GM12878 (cell line): Measurements from ENCODE around the gene C1orf115. TPM values are rescaled to one million over a fixed set of nuclear protein-coding genes. Genes with fewer than 3 reads are reported as not detected.

ENCODE experiments used
- ATAC-seq: fragments of 200-7000 bp; cut with Tn5 transposase; 3 replicates; pipeline ENCODE4 v1.9.1; 2020; ENCODE audit warnings: mild to moderate bottlenecking, moderate library complexity
- BruUV-seq: library from RNA; stranded (reverse); fragments of 400-500 nt; replicated peaks from 2 replicates; lab custom pipeline; 2021; lab: Mats Ljungman, UMichigan
- CTCF ChIA-PET: fragments of 300-600 bp; sonication (Branson Sonifier 250); formaldehyde crosslinking; extraction: SDS; loops from one replicate; lab custom pipeline; 2021; ENCODE audit warnings: inconsistent platforms; lab: Yijun Ruan, JAX
- POLR2A ChIA-PET: fragments of 350-600 bp; formaldehyde crosslinking; extraction: SDS; loops from one replicate; lab custom pipeline; 2021; ENCODE audit warnings: inconsistent platforms; lab: Charles Lee
- RAD21 ChIA-PET: fragments of 300-600 bp; sonication (Branson Sonifier 250); formaldehyde crosslinking; loops from one replicate; lab custom pipeline; 2023; ENCODE audit warnings: antibody characterized with exemption; ENCODE audit not compliant: unreplicated experiment; lab: Charles Lee
- SMC1A ChIA-PET: fragments of 300-600 bp; sonication (Branson Sonifier 250); formaldehyde crosslinking; loops from one replicate; lab custom pipeline; 2023; ENCODE audit not compliant: unreplicated experiment, uncharacterized antibody; lab: Charles Lee
- DNase-seq: peaks from one replicate; pipeline ENCODE4 v3.0.0-alpha.2; 2011; ENCODE audit warnings: low read depth, low spot score
- FAIRE-seq: peaks from 3 replicates; lab custom pipeline; 2011; peaks lifted over from hg19 to GRCh38; lab: Jason Lieb, UNC
- H2AFZ ChIP-seq: 2 replicates; pipeline ENCODE4 v1.6.0; 2011; ENCODE audit warnings: low read depth, low read length, control low read depth; ENCODE audit not compliant: control insufficient read depth
- H3K27ac ChIP-seq: 2 replicates; pipeline ENCODE4 v1.5.1; 2011; ENCODE audit warnings: control low read depth; ENCODE audit not compliant: control insufficient read depth, insufficient read depth
- H3K27me3 ChIP-seq, 2 experiments: replicated peaks in 1 of 2; 2 replicates each; pipeline versions ENCODE4 v1.6.0 to v1.6.1; 2011; ENCODE audit warnings: low read length in 1 of 2; ENCODE audit not compliant: control insufficient read depth in 2 of 2, insufficient read depth in 2 of 2
- H3K36me3 ChIP-seq, 2 experiments: 2 replicates each; pipeline ENCODE4 v1.5.1; 2011; ENCODE audit warnings: low read length in 1 of 2; ENCODE audit not compliant: control insufficient read depth in 2 of 2, insufficient read depth in 2 of 2
- H3K4me1 ChIP-seq: 2 replicates; pipeline ENCODE4 v1.6.1; 2011; ENCODE audit warnings: mild to moderate bottlenecking, low read length, moderate library complexity, mixed read lengths; ENCODE audit not compliant: control insufficient read depth, insufficient read depth
- H3K4me2 ChIP-seq: 2 replicates; pipeline ENCODE4 v1.6.0; 2011; ENCODE audit warnings: control low read depth; ENCODE audit not compliant: control insufficient read depth, insufficient read depth
- H3K4me3 ChIP-seq: fragments of 200-600 bp; sonication (generic); 2 replicates; pipeline ENCODE4 v1.5.1; 2016
- H3K79me2 ChIP-seq: 2 replicates; pipeline ENCODE4 v1.6.0; 2011; ENCODE audit warnings: low read length; ENCODE audit not compliant: control insufficient read depth, insufficient read depth
- H3K9ac ChIP-seq: 2 replicates; pipeline ENCODE4 v1.8.0; 2011; ENCODE audit warnings: low read length, control low read depth, mixed read lengths; ENCODE audit not compliant: control insufficient read depth, insufficient read depth
- H3K9me3 ChIP-seq: replicated peaks from 3 replicates; pipeline ENCODE4 v1.5.1; 2011; ENCODE audit warnings: mild to moderate bottlenecking, low read length; ENCODE audit not compliant: control insufficient read depth, insufficient read depth
- H4K20me1 ChIP-seq: 2 replicates; pipeline ENCODE4 v1.6.0; 2011; ENCODE audit not compliant: control insufficient read depth, insufficient read depth
- CEBPZ ChIP-seq: fragments of 150-350 bp; IDR thresholded peaks from 2 replicates; pipeline ENCODE4 v1.6.1; 2016; ENCODE audit warnings: low read depth, low read length
- CREB1 ChIP-seq: IDR thresholded peaks from 2 replicates; pipeline ENCODE4 v1.6.1; 2012; ENCODE audit warnings: low read depth, mild to moderate bottlenecking, inconsistent platforms
- MEF2A ChIP-seq: IDR thresholded peaks from 2 replicates; pipeline ENCODE4 v1.6.1; 2011; ENCODE audit warnings: low read depth, mild to moderate bottlenecking, low read length, moderate library complexity; ENCODE audit not compliant: insufficient read depth
- MTA2 ChIP-seq: fragments of 450-650 bp; IDR thresholded peaks from 2 replicates; pipeline ENCODE4 v1.6.1; 2016; ENCODE audit warnings: low read depth, mild to moderate bottlenecking, moderate library complexity
- NBN ChIP-seq: fragments of 450-650 bp; IDR thresholded peaks from 2 replicates; pipeline ENCODE4 v1.6.1; 2016
- NFXL1 ChIP-seq: fragments of 450-650 bp; IDR thresholded peaks from 2 replicates; pipeline ENCODE4 v1.6.1; 2017; ENCODE audit warnings: antibody characterized with exemption, mild to moderate bottlenecking, borderline replicate concordance
- NR2C1 ChIP-seq: fragments of 450-650 bp; IDR thresholded peaks from 2 replicates; pipeline ENCODE4 v1.6.1; 2017; ENCODE audit warnings: antibody characterized with exemption, mild to moderate bottlenecking, moderate library complexity
- NR2F1 ChIP-seq: fragments of 450-650 bp; conservative IDR thresholded peaks from 2 replicates; pipeline ENCODE4 v1.6.1; 2017; ENCODE audit warnings: mild to moderate bottlenecking
- PBX3 ChIP-seq: IDR thresholded peaks from 2 replicates; pipeline ENCODE4 v1.6.1; 2011; ENCODE audit warnings: mild to moderate bottlenecking, low read depth, low read length, moderate library complexity; ENCODE audit not compliant: insufficient replicate concordance
- POLR2AphosphoS5 ChIP-seq: IDR thresholded peaks from 2 replicates; pipeline ENCODE4 v1.6.1; 2011; ENCODE audit warnings: mild to moderate bottlenecking, low read length, inconsistent platforms
- SIN3A ChIP-seq: IDR thresholded peaks from 2 replicates; pipeline ENCODE4 v1.6.1; 2012; ENCODE audit warnings: low read depth, low read length, improper control_type of control experiment
- SRF ChIP-seq, 2 experiments: IDR thresholded peaks; 2 replicates each; pipeline ENCODE4 v1.6.1; 2011; ENCODE audit warnings: low read depth in 2 of 2, low read length in 2 of 2, mild to moderate bottlenecking in 1 of 2, moderate library complexity in 1 of 2
- YBX1 ChIP-seq: fragments of 450-650 bp; IDR thresholded peaks from 2 replicates; pipeline ENCODE4 v1.6.1; 2016; ENCODE audit warnings: antibody characterized with exemption
- ZNF207 ChIP-seq: fragments of 450-650 bp; IDR thresholded peaks from 2 replicates; pipeline ENCODE4 v1.6.1; 2014; ENCODE audit warnings: antibody characterized with exemption, mild to moderate bottlenecking, borderline replicate concordance
- in situ Hi-C: fragments of 300-500 bp; cut with MboI; formaldehyde crosslinking; loops from 9 replicates; pipeline ENCODE4 v1.14.3; 2018; ENCODE audit warnings: mixed read lengths
- intact Hi-C: fragments of 100-400 bp; cut with micrococcal nuclease; formaldehyde crosslinking; loops from one replicate; pipeline ENCODE4 v1.14.2; 2022; ENCODE audit not compliant: unreplicated experiment
- polyA plus RNA-seq, 11 experiments: library from polyadenylated mRNA; depleted of rRNA in 4 of 11; unstranded in 6 of 11; stranded (reverse) in 5 of 11; fragments of >200 nt; fragmentation: Nextera tagmentation in 4 of 11; fragmentation: Illumina TruSeq in 1 of 11; extraction: Ambion mirVana in 4 of 11; extraction: Trizol in 1 of 11; gene quantifications; 1 replicate in 1 of 11; 2 replicates in 10 of 11; pipeline versions ENCODE4 v1.2.1 to v1.2.3, GENCODE V29; 2011 to 2016; ENCODE audit warnings: inconsistent platforms in 2 of 11, missing spikeins in 2 of 11, low read depth in 1 of 11
- total RNA-seq, 4 experiments: library from RNA; depleted of rRNA in 3 of 4; stranded (reverse); fragments of >200 nt in 3 of 4; fragmentation: Illumina TruSeq in 1 of 4; extraction: Trizol in 1 of 4; gene quantifications; 2 replicates each; pipeline versions ENCODE4 v1.2.1 to v1.2.3, GENCODE V29; 2013 to 2021
- TF ChIP-seq, protein P1 (sequence below): fragments of 150-350 bp; IDR thresholded peaks from 2 replicates; pipeline ENCODE4 v1.6.1; 2014; ENCODE audit warnings: mild to moderate bottlenecking, low read depth, low read length
- TF ChIP-seq, protein P2 (sequence below): fragments of 450-650 bp; formaldehyde crosslinking; IDR thresholded peaks from 2 replicates; pipeline ENCODE4 v1.5.0; 2022; ENCODE audit warnings: mild to moderate bottlenecking, missing genetic modification characterization

Gene C1orf115
- total and polyA plus RNA-seq, 10 of the 15 experiments (the other 5 are each of a cell fraction or from before 2014, with no cell fraction given): 0.52 to 5.0 (median 4.1) TPM

- TF ChIP-seq, protein P1, sequence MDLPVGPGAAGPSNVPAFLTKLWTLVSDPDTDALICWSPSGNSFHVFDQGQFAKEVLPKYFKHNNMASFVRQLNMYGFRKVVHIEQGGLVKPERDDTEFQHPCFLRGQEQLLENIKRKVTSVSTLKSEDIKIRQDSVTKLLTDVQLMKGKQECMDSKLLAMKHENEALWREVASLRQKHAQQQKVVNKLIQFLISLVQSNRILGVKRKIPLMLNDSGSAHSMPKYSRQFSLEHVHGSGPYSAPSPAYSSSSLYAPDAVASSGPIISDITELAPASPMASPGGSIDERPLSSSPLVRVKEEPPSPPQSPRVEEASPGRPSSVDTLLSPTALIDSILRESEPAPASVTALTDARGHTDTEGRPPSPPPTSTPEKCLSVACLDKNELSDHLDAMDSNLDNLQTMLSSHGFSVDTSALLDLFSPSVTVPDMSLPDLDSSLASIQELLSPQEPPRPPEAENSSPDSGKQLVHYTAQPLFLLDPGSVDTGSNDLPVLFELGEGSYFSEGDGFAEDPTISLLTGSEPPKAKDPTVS: no peak
- TF ChIP-seq NR2C1: no peak
These were observed 21.2 kb upstream of the C1orf115 start (continued) for GRCh38 chr1:220669005-220669404.

DNA sequence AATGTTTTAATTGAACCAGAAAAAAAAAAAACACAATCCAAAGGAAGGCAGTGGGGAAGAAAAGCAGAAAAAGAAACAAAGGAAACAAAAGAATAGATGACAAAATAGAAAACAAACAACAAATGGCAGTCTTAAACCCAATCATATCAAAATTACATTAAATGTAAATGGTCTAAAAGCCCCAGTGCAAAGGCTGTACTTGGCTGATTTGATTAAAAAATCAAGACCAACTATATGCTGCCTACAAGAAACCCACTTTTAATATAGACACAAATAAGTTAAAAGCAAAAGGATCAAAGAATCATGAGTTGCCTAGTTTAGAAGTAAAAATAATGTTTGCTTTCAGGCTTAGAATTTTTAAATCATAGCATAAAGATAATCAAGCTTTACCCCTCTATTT is 19.8 kb upstream of the C1orf115 start:
- Histone ChIP-seq H3K9ac (no peak overlapping the region), H3K27me3 (no peaks in the 10 kb centered on the region), H2AFZ (no peak overlapping the region), H3K4me1 (no peaks in the 10 kb centered on the region), H3K9me3 (no peaks in the 10 kb centered on the region), H3K4me2 (no peak overlapping the region), H3K36me3 (no peaks in the 10 kb centered on the region), H3K4me3 (no peak overlapping the region), H3K79me2 (no peaks in the 10 kb centered on the region), H3K27ac (no peak overlapping the region), H4K20me1 (no peaks in the 10 kb centered on the region)
- no peak for DNase-seq
- no peak for FAIRE-seq
- POLR2A ChIA-PET: no interaction called here
- no TSS peak for BruUV-seq
- in situ Hi-C loops (no loop called here), intact Hi-C loops (no loop called here)
- SMC1A ChIA-PET: no interaction called here
- RAD21 ChIA-PET: no interaction called here
- CTCF ChIA-PET: no interaction called here
- no peak for ATAC-seq
- no peak for TF ChIP-seq NBN
- no peak for TF ChIP-seq NR2F1
- TF ChIP-seq CEBPZ: no peak
- TF ChIP-seq PBX3: no peak
- no peak for TF ChIP-seq POLR2AphosphoS5
- TF ChIP-seq YBX1: no peak
- no peak for TF ChIP-seq SIN3A
- TF ChIP-seq MTA2: no peak
- no peak for TF ChIP-seq SRF (IDR thresholded peaks at IDR 0.05; ENCODE audit: low read depth in 2 of 2, low read length in 2 of 2)
- TF ChIP-seq, protein P2, sequence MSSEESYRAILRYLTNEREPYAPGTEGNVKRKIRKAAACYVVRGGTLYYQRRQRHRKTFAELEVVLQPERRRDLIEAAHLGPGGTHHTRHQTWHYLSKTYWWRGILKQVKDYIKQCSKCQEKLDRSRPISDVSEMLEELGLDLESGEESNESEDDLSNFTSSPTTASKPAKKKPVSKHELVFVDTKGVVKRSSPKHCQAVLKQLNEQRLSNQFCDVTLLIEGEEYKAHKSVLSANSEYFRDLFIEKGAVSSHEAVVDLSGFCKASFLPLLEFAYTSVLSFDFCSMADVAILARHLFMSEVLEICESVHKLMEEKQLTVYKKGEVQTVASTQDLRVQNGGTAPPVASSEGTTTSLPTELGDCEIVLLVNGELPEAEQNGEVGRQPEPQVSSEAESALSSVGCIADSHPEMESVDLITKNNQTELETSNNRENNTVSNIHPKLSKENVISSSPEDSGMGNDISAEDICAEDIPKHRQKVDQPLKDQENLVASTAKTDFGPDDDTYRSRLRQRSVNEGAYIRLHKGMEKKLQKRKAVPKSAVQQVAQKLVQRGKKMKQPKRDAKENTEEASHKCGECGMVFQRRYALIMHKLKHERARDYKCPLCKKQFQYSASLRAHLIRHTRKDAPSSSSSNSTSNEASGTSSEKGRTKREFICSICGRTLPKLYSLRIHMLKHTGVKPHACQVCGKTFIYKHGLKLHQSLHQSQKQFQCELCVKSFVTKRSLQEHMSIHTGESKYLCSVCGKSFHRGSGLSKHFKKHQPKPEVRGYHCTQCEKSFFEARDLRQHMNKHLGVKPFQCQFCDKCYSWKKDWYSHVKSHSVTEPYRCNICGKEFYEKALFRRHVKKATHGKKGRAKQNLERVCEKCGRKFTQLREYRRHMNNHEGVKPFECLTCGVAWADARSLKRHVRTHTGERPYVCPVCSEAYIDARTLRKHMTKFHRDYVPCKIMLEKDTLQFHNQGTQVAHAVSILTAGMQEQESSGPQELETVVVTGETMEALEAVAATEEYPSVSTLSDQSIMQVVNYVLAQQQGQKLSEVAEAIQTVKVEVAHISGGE (CRISPR knock-in tag): no peak
- TF ChIP-seq CREB1: no peak
- TF ChIP-seq MEF2A: no peak
- no peak for TF ChIP-seq ZNF207
- TF ChIP-seq NFXL1: no peak
